ENCODE results near the gene WASHC1.
"Not testable (repeated sequence)": the region's sequence is repeated elsewhere in the genome, so short reads cannot be mapped to it uniquely, and the experiment has no call there.

- TF ChIP-seq CTCF (IDR thresholded peaks at IDR 0.05; ENCODE audit: low read depth, low read length); MAX (IDR thresholded peaks at IDR 0.05; ENCODE audit: low read depth, low read length); POLR2A (IDR thresholded peaks at IDR 0.05; ENCODE audit: extremely low read depth, insufficient read length); MYC (IDR thresholded peaks at IDR 0.05; ENCODE audit: low read depth, low read length): not testable (repeated sequence)
These were observed 18.6 kb downstream of the WASHC1 start for GRCh38 chr9:10653-11053.

Data from NB4 (cell line).